GM18505 (cell line): ENCODE data around the gene TELO2.

Experiments used
- ATAC-seq: cut with Tn5 transposase; IDR thresholded peaks from one replicate; pipeline ENCODE4 v1.9.1; 2021; ENCODE audit not compliant: unreplicated experiment
- POLR2A ChIP-seq: IDR thresholded peaks from 4 replicates; pipeline ENCODE4 v1.6.1; 2011; ENCODE audit warnings: borderline replicate concordance; ENCODE audit not compliant: insufficient read depth, insufficient read length; ENCODE audit errors: extremely low read depth

Gene TELO2

DNA sequence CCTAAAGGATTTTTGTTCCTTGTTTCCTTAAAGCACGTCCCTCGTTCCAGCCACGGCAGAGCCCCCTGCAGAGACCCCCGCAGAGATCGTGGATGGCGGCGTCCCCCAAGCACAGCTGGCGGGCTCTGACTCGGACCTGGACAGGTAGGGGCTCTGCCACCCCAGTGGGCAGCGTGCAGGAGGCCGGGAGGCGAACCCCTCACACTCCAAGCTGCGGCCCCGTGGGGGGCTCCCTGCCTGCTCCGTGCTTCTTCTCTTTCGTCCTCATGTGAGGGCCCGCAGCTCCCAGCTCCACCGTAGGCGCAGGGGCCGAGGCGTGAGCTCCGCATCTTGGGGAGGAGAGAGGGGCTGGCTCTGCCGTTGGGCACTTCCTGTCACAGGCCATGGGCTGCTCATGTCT lies 8.5 kb downstream of the TELO2 start:
- no peak for ATAC-seq
- TF ChIP-seq POLR2A: no peak

GRCh38 chr16:1502092-1503004 lies 9.2 kb downstream of the TELO2 start:
- ATAC-seq: no peak
- no peak for TF ChIP-seq POLR2A

GRCh38 chr16:1503110-1503955 lies 10.2 kb downstream of the TELO2 start:
- TF ChIP-seq POLR2A: no peak
- no peak for ATAC-seq

- no peak for TF ChIP-seq POLR2A
- ATAC-seq: no peak
Measured at GRCh38 chr16:1505073-1505844, 12.1 kb downstream of the TELO2 start.

GRCh38 chr16:1505912-1506311 lies 12.8 kb downstream of the TELO2 start:
- TF ChIP-seq POLR2A: no peak
- ATAC-seq: no peak

- ATAC-seq: no peak
- no peak for TF ChIP-seq POLR2A
Measured at GRCh38 chr16:1506494-1507213, 13.5 kb downstream of the TELO2 start.

DNA sequence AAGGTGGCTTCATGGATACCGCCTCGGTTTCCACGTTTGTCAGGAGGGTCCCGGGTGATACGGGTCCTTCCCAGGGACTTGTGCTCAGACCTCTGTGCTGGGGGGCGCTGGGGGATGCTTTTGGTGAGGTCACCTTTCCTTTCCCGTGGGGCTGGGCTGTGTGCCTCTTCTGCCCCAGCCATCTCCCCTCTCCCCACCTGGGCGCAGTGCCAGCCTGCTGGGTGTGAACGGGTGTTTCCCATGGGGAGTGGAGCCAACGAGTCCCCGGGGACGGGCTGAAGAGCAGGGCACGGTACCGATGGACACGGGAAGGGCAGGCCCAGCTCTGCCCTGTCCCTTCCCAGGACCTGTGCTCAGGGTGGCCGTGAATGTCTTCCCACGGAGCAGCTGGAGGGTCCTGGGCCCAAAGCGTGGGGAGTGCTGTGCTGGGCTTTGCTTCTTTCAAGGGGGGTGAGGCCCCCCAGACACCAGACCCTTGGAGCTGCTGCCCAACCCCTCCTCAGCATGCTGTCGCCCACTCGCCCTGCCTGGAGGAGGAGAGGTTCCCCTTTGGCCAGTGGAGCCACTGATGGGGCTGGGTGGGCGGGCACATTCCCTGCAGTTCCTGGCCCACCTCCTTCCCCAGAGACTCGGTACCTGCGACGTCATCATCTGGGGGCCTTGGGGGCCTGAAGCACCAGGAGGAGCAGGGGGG lies 15.5 kb downstream of the TELO2 start:
- no peak for TF ChIP-seq POLR2A
- ATAC-seq: no peak

DNA sequence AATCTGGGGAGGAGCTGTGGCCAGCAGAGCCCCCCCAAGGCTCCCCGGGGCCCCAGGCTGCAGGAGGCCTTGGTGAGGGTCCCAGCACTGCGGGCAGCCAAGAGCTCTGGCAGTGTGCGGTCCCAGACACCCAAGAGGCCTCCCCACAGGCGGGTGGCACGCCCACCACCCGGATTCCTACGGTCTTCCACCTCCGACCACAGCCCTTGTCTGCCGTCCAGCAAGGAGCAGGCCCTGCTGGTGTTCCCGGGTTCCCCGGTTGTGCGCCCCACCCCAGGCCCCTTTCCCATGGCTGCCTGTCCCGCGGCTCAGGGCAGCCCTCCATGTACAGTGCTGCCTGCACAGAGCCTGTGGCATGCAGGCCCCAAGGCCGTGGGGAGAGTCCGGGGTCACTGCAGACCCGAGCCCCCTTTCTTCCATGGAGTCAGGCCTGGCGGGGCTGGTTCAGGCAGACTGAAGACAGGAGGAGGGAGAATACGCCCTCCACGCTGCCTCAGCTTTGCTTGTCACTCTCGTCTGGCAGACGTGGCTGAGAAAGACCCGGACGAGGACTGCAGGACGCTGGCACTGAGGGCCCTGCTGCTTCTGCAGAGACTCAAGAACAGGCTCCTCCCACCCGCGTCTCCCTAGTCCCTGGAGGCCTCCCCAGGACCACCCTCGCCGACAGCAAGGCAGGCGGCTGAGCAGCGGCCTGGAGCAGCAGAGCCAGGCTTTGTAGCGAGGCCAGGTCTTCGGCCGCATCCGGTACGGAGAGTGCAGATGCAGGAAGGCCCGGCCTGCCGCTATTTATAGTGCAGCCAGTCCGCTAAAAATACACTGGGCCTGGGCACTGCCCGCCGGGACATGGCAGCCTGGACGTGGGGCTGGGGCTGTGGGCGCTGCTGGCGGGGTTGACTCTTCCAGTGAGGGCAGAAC lies 16.4 kb downstream of the TELO2 start:
- TF ChIP-seq POLR2A: no peak
- ATAC-seq: no peak

DNA sequence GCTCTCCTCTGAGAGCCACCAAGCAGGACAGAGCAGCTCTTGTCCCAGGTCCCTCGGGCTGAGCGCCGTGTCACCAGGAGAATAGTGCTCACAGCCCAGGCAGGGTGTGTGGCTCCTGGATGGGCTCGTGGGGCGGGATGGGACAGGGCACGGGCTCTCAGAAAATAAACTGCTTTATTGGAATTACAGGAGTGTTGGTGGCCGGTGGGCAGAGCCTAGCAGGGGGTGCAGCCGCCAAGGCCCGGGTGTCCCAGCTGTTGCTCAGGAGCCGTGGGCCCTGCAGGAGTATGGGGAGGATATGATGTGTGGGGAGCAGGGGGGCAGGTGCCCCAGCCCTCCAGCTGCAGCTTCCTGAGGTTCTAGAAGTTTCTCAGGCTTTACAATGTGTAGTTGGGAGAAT lies 17.1 kb downstream of the TELO2 start:
- TF ChIP-seq POLR2A: no peak
- ATAC-seq: no peak

GRCh38 chr16:1510941-1511351 lies 17.8 kb downstream of the TELO2 start:
- no peak for TF ChIP-seq POLR2A
- no peak for ATAC-seq
